HCT116 (cell line): Measurements from ENCODE around the gene ADK. TPM values are rescaled to one million over a fixed set of nuclear protein-coding genes. Genes with fewer than 3 reads are reported as not detected.

Source experiments
- ATAC-seq: fragments of 200-7000 bp; cut with Tn5 transposase; 2 replicates; pipeline ENCODE4 v1.9.1; 2020; ENCODE audit warnings: mild to moderate bottlenecking, moderate library complexity
- BruUV-seq: library from RNA; stranded (reverse); fragments of 400-500 nt; replicated peaks from 2 replicates; lab custom pipeline; 2021; lab: Mats Ljungman, UMichigan
- CTCF ChIA-PET: fragments of 300-600 bp; sonication (Branson Sonifier 250); formaldehyde crosslinking; loops from one replicate; lab custom pipeline; 2021; ENCODE audit warnings: antibody characterized with exemption; lab: Charles Lee
- POLR2A ChIA-PET: fragments of 300-600, 350-600 bp; sonication (Branson Sonifier 250); formaldehyde crosslinking; loops from one replicate; lab custom pipeline; 2021; ENCODE audit warnings: antibody characterized with exemption; lab: Charles Lee
- RAD21 ChIA-PET, 2 experiments: fragments of 300-600 bp; sonication (Branson Sonifier 250); formaldehyde crosslinking; loops; one replicate each; lab custom pipeline; 2023; ENCODE audit warnings: low total read pairs in 2 of 2; ENCODE audit not compliant: uncharacterized antibody in 2 of 2, unreplicated experiment in 2 of 2, low non-redundant PET in 1 of 2; lab: Charles Lee
- DNase-seq: peaks from one replicate; pipeline ENCODE4 v3.0.0-alpha.2; 2010; ENCODE audit warnings: low read depth, low spot score
- H2AFZ ChIP-seq: fragments of 200-600 bp; shearing (Covaris generic), sonication (generic); 2 replicates; pipeline ENCODE4 v1.6.1; 2017; ENCODE audit warnings: low read depth, mixed run types, mixed read lengths, antibody characterized with exemption, low read length; ENCODE audit not compliant: poor library complexity, severe bottlenecking
- H3K27ac ChIP-seq: 2 replicates; pipeline ENCODE4 v1.5.1; 2012; ENCODE audit warnings: low read depth, low read length
- H3K27me3 ChIP-seq: fragments of 200-600 bp; sonication (generic); 2 replicates; pipeline ENCODE4 v1.6.1; 2016; ENCODE audit warnings: mixed run types, low read length, mixed read lengths; ENCODE audit not compliant: insufficient read depth
- H3K36me3 ChIP-seq, 2 experiments: fragments of 200-500 bp in 1 of 2; fragments of 200-600 bp in 1 of 2; sonication (Bioruptor generic) in 1 of 2; sonication (generic) in 1 of 2; 2 replicates each; pipeline versions ENCODE4 v1.5.1 to v1.6.1; 2014 to 2016; ENCODE audit warnings: low read length in 2 of 2, inconsistent platforms in 1 of 2, mixed read lengths in 1 of 2, mixed run types in 1 of 2; ENCODE audit not compliant: insufficient read depth in 2 of 2, control insufficient read depth in 1 of 2
- H3K4me1 ChIP-seq, 2 experiments: fragments of 200-600 bp in 1 of 2; sonication (generic) in 1 of 2; 2 replicates each; pipeline versions ENCODE4 v1.5.1 to v1.6.1; 2012 to 2017; ENCODE audit warnings: low read length in 2 of 2, inconsistent platforms in 1 of 2, mild to moderate bottlenecking in 1 of 2, mixed read lengths in 1 of 2, mixed run types in 1 of 2, moderate library complexity in 1 of 2; ENCODE audit not compliant: insufficient read depth in 2 of 2, control insufficient read depth in 1 of 2
- H3K4me2 ChIP-seq: fragments of 200-600 bp; sonication (generic); 2 replicates; pipeline ENCODE4 v1.6.1; 2017; ENCODE audit warnings: mixed run types, low read length, mixed read lengths
- H3K4me3 ChIP-seq, 2 experiments: fragments of 200-600 bp in 1 of 2; sonication (generic) in 1 of 2; replicated peaks in 1 of 2; 2 replicates each; pipeline ENCODE4 v1.5.1; 2011 to 2016; ENCODE audit warnings: low read length in 2 of 2, control low read depth in 1 of 2, low read depth in 1 of 2, mild to moderate bottlenecking in 1 of 2, mixed read lengths in 1 of 2, mixed run types in 1 of 2
- H3K79me2 ChIP-seq: fragments of 200-600 bp; sonication (generic); 2 replicates; pipeline ENCODE4 v1.6.1; 2017; ENCODE audit warnings: mild to moderate bottlenecking, mixed run types, low read length, moderate library complexity, mixed read lengths; ENCODE audit not compliant: insufficient read depth
- H3K9ac ChIP-seq: fragments of 200-600 bp; sonication (generic); 2 replicates; pipeline ENCODE4 v1.6.1; 2016; ENCODE audit warnings: low read length, mixed read lengths
- H3K9me2 ChIP-seq: fragments of 200-600 bp; sonication (generic), shearing (Covaris generic); 2 replicates; pipeline ENCODE4 v1.6.1; 2017; ENCODE audit warnings: mixed run types, mild to moderate bottlenecking, moderate library complexity; ENCODE audit not compliant: insufficient read depth
- H3K9me3 ChIP-seq, 2 experiments: fragments of 200-500 bp in 1 of 2; fragments of 200-600 bp in 1 of 2; sonication (Bioruptor generic) in 1 of 2; sonication (generic) in 1 of 2; 2 replicates each; pipeline ENCODE4 v1.6.1; 2014 to 2017; ENCODE audit warnings: low read length in 2 of 2, mixed read lengths in 2 of 2, inconsistent platforms in 1 of 2, low read depth in 1 of 2, mild to moderate bottlenecking in 1 of 2, mixed run types in 1 of 2, moderate library complexity in 1 of 2; ENCODE audit not compliant: control insufficient read depth in 1 of 2, insufficient read depth in 1 of 2
- H4K20me1 ChIP-seq: fragments of 200-600 bp; sonication (generic), shearing (Covaris generic); 2 replicates; pipeline ENCODE4 v1.6.1; 2017; ENCODE audit warnings: mixed run types, mild to moderate bottlenecking, moderate library complexity; ENCODE audit not compliant: insufficient read depth
- CBX3 ChIP-seq: IDR thresholded peaks from 2 replicates; pipeline ENCODE4 v1.6.1; 2012; ENCODE audit warnings: low read depth
- CEBPB ChIP-seq: IDR thresholded peaks from 2 replicates; pipeline ENCODE4 v1.6.1; 2012; ENCODE audit warnings: low read depth
- EGR1 ChIP-seq: IDR thresholded peaks from 2 replicates; pipeline ENCODE4 v1.6.1; 2012; ENCODE audit warnings: low read depth
- ELF1 ChIP-seq: IDR thresholded peaks from 2 replicates; pipeline ENCODE4 v1.6.1; 2012; ENCODE audit warnings: low read depth, borderline replicate concordance
- EZH2phosphoT487 ChIP-seq: fragments of 200-600 bp; IDR thresholded peaks from 2 replicates; pipeline ENCODE4 v1.6.1; 2018; ENCODE audit warnings: antibody characterized with exemption, borderline replicate concordance
- FOSL1 ChIP-seq: IDR thresholded peaks from 2 replicates; pipeline ENCODE4 v1.6.1; 2012; ENCODE audit warnings: low read depth
- JUND ChIP-seq: IDR thresholded peaks from 2 replicates; pipeline ENCODE4 v1.6.1; 2012
- POLR2A ChIP-seq: IDR thresholded peaks from 2 replicates; pipeline ENCODE4 v1.7.0; 2011; ENCODE audit warnings: borderline replicate concordance; ENCODE audit not compliant: insufficient read depth, insufficient read length; ENCODE audit errors: extremely low read depth
- POLR2AphosphoS5 ChIP-seq: IDR thresholded peaks from 2 replicates; pipeline ENCODE4 v1.6.1; 2011; ENCODE audit warnings: mild to moderate bottlenecking, low read depth, low read length, moderate library complexity
- RAD21 ChIP-seq: IDR thresholded peaks from 2 replicates; pipeline ENCODE4 v1.6.1; 2012; ENCODE audit warnings: low read depth, mild to moderate bottlenecking
- SIN3A ChIP-seq: IDR thresholded peaks from 2 replicates; pipeline ENCODE4 v1.6.1; 2012; ENCODE audit warnings: low read depth
- SRF ChIP-seq: IDR thresholded peaks from 2 replicates; pipeline ENCODE4 v1.6.1; 2012; ENCODE audit warnings: low read depth
- TCF7L2 ChIP-seq: IDR thresholded peaks from 2 replicates; pipeline ENCODE4 v1.7.0; 2011; ENCODE audit warnings: borderline replicate concordance, inconsistent platforms; ENCODE audit not compliant: insufficient read depth, insufficient read length; ENCODE audit errors: extremely low read depth
- YY1 ChIP-seq: IDR thresholded peaks from 2 replicates; pipeline ENCODE4 v1.6.1; 2011; ENCODE audit warnings: low read length, low read depth, moderate library complexity, mild to moderate bottlenecking; ENCODE audit not compliant: insufficient replicate concordance; ENCODE audit errors: extremely low read depth
- ZFX ChIP-seq: fragments of 450-650 bp; IDR thresholded peaks from 2 replicates; pipeline ENCODE4 v1.6.1; 2017
- ZNF274 ChIP-seq: fragments of 200-500 bp; sonication (Bioruptor generic); IDR thresholded peaks from 2 replicates; pipeline ENCODE4 v1.6.1; 2014; ENCODE audit warnings: mild to moderate bottlenecking, low read depth, low read length, inconsistent platforms
- intact Hi-C: fragments of 100-400 bp; cut with micrococcal nuclease; formaldehyde crosslinking; loops from 2 replicates; pipeline ENCODE4 v1.10.0; 2022
- total RNA-seq: library from RNA; stranded (reverse); gene quantifications from one replicate; pipeline ENCODE4 v1.2.1, GENCODE V29; 2021; ENCODE audit not compliant: unreplicated experiment
- TF ChIP-seq, protein P1 (sequence below): IDR thresholded peaks from 2 replicates; pipeline ENCODE4 v1.6.1; 2012
- TF ChIP-seq, protein P2 (sequence below): IDR thresholded peaks from 2 replicates; pipeline ENCODE4 v1.6.1; 2012
- TF ChIP-seq, protein P3 (sequence below): IDR thresholded peaks from 2 replicates; pipeline ENCODE4 v1.6.1; 2012; ENCODE audit warnings: low read depth
- TF ChIP-seq, protein P4 (sequence below), 3 experiments: fragments of 200-600 bp in 1 of 3; sonication (generic) in 1 of 3; IDR thresholded peaks in 2 of 3; conservative IDR thresholded peaks in 1 of 3; 2 replicates each; pipeline ENCODE4 v1.5.1; 2012 to 2017; ENCODE audit warnings: low read depth in 2 of 3, low read length in 2 of 3, antibody characterized with exemption in 1 of 3, borderline replicate concordance in 1 of 3, control low read depth in 1 of 3, mild to moderate bottlenecking in 1 of 3, mixed read lengths in 1 of 3, mixed run types in 1 of 3, moderate library complexity in 1 of 3; ENCODE audit not compliant: insufficient read depth in 1 of 3

Gene ADK
- total RNA-seq, 1 experiment from 2014 or later: 55.0 TPM

DNA sequence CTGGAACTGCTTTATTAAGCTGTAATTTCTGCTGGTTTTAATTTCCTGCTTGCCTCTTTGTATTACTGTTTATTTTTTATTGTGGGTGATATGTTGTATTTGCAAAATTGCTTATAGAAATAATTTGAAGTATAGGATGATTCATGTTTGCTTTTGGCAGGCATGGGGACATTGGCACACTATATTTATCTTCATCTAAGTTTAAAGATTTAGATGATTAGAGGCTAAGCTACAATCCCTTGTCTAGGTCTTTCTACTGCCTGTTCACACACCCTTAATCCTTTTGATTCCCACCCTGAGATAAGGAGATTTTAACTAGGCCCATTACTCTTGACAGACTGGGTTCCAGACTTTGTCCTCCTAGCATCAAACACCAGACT is 492.6 kb downstream of the ADK start:
- ATAC-seq: no peak
- Histone ChIP-seq H3K4me3 (no peak overlapping the region), H3K36me3 (no peaks in the 10 kb centered on the region), H3K79me2 (no peaks in the 10 kb centered on the region), H2AFZ (no peak overlapping the region), H3K9ac (no peak overlapping the region), H3K9me3 (no peaks in the 10 kb centered on the region), H4K20me1 (no peaks in the 10 kb centered on the region), H3K4me2 (no peak overlapping the region), H3K27ac (no peak overlapping the region), H3K27me3 (no peaks in the 10 kb centered on the region), H3K9me2 (no peaks in the 10 kb centered on the region), H3K4me1 (peaks cover 3 to 9% of the 10 kb centered on the region in 2 experiments; a peak in 2 of 4 replicates)
- TF ChIP-seq EGR1: no peak
- TF ChIP-seq, protein P1, sequence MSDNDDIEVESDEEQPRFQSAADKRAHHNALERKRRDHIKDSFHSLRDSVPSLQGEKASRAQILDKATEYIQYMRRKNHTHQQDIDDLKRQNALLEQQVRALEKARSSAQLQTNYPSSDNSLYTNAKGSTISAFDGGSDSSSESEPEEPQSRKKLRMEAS: no peak
- TF ChIP-seq SIN3A: no peak
- no peak for TF ChIP-seq JUND
- TF ChIP-seq YY1: no peak
- TF ChIP-seq FOSL1: no peak
- no peak for TF ChIP-seq ZFX
- TF ChIP-seq, protein P2, sequence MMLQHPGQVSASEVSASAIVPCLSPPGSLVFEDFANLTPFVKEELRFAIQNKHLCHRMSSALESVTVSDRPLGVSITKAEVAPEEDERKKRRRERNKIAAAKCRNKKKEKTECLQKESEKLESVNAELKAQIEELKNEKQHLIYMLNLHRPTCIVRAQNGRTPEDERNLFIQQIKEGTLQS: no peak
- no peak for TF ChIP-seq TCF7L2
- TF ChIP-seq EZH2phosphoT487: no peak
- no peak for TF ChIP-seq SRF
- TF ChIP-seq CBX3: no peak
- no peak for TF ChIP-seq CEBPB
- no peak for TF ChIP-seq ZNF274
- no peak for TF ChIP-seq POLR2A
- TF ChIP-seq ELF1: no peak
- no peak for TF ChIP-seq POLR2AphosphoS5
- TF ChIP-seq, protein P3, sequence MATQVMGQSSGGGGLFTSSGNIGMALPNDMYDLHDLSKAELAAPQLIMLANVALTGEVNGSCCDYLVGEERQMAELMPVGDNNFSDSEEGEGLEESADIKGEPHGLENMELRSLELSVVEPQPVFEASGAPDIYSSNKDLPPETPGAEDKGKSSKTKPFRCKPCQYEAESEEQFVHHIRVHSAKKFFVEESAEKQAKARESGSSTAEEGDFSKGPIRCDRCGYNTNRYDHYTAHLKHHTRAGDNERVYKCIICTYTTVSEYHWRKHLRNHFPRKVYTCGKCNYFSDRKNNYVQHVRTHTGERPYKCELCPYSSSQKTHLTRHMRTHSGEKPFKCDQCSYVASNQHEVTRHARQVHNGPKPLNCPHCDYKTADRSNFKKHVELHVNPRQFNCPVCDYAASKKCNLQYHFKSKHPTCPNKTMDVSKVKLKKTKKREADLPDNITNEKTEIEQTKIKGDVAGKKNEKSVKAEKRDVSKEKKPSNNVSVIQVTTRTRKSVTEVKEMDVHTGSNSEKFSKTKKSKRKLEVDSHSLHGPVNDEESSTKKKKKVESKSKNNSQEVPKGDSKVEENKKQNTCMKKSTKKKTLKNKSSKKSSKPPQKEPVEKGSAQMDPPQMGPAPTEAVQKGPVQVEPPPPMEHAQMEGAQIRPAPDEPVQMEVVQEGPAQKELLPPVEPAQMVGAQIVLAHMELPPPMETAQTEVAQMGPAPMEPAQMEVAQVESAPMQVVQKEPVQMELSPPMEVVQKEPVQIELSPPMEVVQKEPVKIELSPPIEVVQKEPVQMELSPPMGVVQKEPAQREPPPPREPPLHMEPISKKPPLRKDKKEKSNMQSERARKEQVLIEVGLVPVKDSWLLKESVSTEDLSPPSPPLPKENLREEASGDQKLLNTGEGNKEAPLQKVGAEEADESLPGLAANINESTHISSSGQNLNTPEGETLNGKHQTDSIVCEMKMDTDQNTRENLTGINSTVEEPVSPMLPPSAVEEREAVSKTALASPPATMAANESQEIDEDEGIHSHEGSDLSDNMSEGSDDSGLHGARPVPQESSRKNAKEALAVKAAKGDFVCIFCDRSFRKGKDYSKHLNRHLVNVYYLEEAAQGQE: no peak
- no peak for TF ChIP-seq RAD21
- TF ChIP-seq, protein P4, sequence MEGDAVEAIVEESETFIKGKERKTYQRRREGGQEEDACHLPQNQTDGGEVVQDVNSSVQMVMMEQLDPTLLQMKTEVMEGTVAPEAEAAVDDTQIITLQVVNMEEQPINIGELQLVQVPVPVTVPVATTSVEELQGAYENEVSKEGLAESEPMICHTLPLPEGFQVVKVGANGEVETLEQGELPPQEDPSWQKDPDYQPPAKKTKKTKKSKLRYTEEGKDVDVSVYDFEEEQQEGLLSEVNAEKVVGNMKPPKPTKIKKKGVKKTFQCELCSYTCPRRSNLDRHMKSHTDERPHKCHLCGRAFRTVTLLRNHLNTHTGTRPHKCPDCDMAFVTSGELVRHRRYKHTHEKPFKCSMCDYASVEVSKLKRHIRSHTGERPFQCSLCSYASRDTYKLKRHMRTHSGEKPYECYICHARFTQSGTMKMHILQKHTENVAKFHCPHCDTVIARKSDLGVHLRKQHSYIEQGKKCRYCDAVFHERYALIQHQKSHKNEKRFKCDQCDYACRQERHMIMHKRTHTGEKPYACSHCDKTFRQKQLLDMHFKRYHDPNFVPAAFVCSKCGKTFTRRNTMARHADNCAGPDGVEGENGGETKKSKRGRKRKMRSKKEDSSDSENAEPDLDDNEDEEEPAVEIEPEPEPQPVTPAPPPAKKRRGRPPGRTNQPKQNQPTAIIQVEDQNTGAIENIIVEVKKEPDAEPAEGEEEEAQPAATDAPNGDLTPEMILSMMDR (IDR thresholded peaks at IDR 0.05 in 2 of 3, conservative IDR thresholded peaks at IDR 0.05 in 1 of 3; ENCODE audit: borderline replicate concordance in 1 of 3, insufficient read depth in 1 of 3, low read depth in 2 of 3, low read length in 2 of 3): no peak
- CTCF ChIA-PET: no interaction called here
- no TSS peak for BruUV-seq
- DNase-seq: no peak
- POLR2A ChIA-PET: no interaction called here
- intact Hi-C loops: no loop called here
- RAD21 ChIA-PET: no interaction called here
